PFSK-1 (cell line): ENCODE results near the gene MED15.

Experiments
- FOXP2 ChIP-seq: optimal IDR thresholded peaks from 2 replicates; pipeline ENCODE3; 2011; ENCODE audit warnings: borderline replicate concordance, control low read depth, inconsistent platforms; ENCODE audit not compliant: insufficient read depth; ENCODE audit errors: extremely low read length, extremely low read depth
- POLR2AphosphoS5 ChIP-seq: IDR thresholded peaks from 2 replicates; pipeline ENCODE4 v1.6.1; 2012; ENCODE audit warnings: low read depth, mild to moderate bottlenecking, control low read depth, low read length, moderate library complexity
- REST ChIP-seq, 2 experiments: IDR thresholded peaks; 2 replicates each; pipeline versions ENCODE4 v1.6.1 to v1.8.0; 2011 to 2012; ENCODE audit warnings: low read depth in 2 of 2, low read length in 2 of 2, control low read depth in 1 of 2, inconsistent platforms in 1 of 2, mild to moderate bottlenecking in 1 of 2, moderate library complexity in 1 of 2; ENCODE audit not compliant: insufficient read depth in 1 of 2
- SIN3A ChIP-seq: IDR thresholded peaks from 2 replicates; pipeline ENCODE4 v1.6.1; 2012; ENCODE audit warnings: mild to moderate bottlenecking, low read length, moderate library complexity, borderline replicate concordance; ENCODE audit not compliant: insufficient read depth
- TAF1 ChIP-seq: IDR thresholded peaks from 2 replicates; pipeline ENCODE4 v1.6.1; 2012; ENCODE audit warnings: low read length, control low read depth, borderline replicate concordance; ENCODE audit not compliant: insufficient read depth

GRCh38 chr22:20533879-20534265 lies 26.5 kb downstream of the MED15 start:
- TF ChIP-seq TAF1 (no peak), REST (IDR thresholded peaks at IDR 0.05; ENCODE audit: insufficient read depth in 1 of 2, low read depth in 2 of 2, low read length in 2 of 2) (no peak), FOXP2 (no peak), POLR2AphosphoS5 (no peak), SIN3A (no peak)
